Activated CD8-positive, alpha-beta T cell treated with anti-CD3 and anti-CD28 coated beads for 36 hours (primary cell): ENCODE data around the gene COL15A1. TPM values are rescaled to one million over a fixed set of nuclear protein-coding genes. Genes with fewer than 3 reads are reported as not detected.

Experiments used
- ATAC-seq: fragments of 200-7000 bp; cut with Tn5 transposase; one replicate; pipeline ENCODE4 v1.10.0; 2021; ENCODE audit warnings: mild to moderate bottlenecking, moderate library complexity
- CTCF ChIA-PET: fragments of 350-600 bp; sonication (Branson Sonifier 250); formaldehyde crosslinking; loops from one replicate; lab custom pipeline; 2021; ENCODE audit warnings: antibody characterized with exemption; lab: Charles Lee
- POLR2A ChIA-PET: fragments of 350-600 bp; sonication (Branson Sonifier 250); formaldehyde crosslinking; loops from one replicate; lab custom pipeline; 2021; ENCODE audit warnings: antibody characterized with exemption; lab: Charles Lee
- DNase-seq: peaks from one replicate; pipeline ENCODE4 v3.0.0-alpha.2; 2020
- H3K27ac Mint-ChIP-seq: one replicate; pipeline ENCODE4 v1.8.0; 2021; ENCODE audit warnings: mild to moderate bottlenecking, mixed read lengths
- H3K27me3 Mint-ChIP-seq: one replicate; pipeline ENCODE4 v1.8.0; 2021; ENCODE audit warnings: mixed read lengths
- H3K36me3 Mint-ChIP-seq: one replicate; pipeline ENCODE4 v1.8.0; 2021; ENCODE audit warnings: low read depth, mixed read lengths
- H3K4me1 Mint-ChIP-seq: one replicate; pipeline ENCODE4 v1.8.0; 2021; ENCODE audit warnings: low read depth, mixed read lengths
- H3K4me3 Mint-ChIP-seq: one replicate; pipeline ENCODE4 v1.8.0; 2021; ENCODE audit warnings: mild to moderate bottlenecking, moderate library complexity, mixed read lengths
- H3K9me3 Mint-ChIP-seq: one replicate; pipeline ENCODE4 v1.8.0; 2021; ENCODE audit warnings: mixed read lengths
- intact Hi-C: fragments of 100-400 bp; cut with micrococcal nuclease; formaldehyde crosslinking; loops from one replicate; pipeline ENCODE4 v1.10.0; 2022
- total RNA-seq, 2 experiments: library from RNA; stranded (reverse); gene quantifications; one replicate each; pipeline ENCODE4 v1.2.3, GENCODE V29; 2021
- TF ChIP-seq, protein P1 (sequence below): fragments of 200-600 bp; IDR thresholded peaks from one replicate; pipeline ENCODE4 v1.8.0; 2022; ENCODE audit warnings: antibody characterized with exemption, mild to moderate bottlenecking

Gene COL15A1
- total RNA-seq, 2 experiments from 2014 or later, result 0.07 TPM; not detected in 1

GRCh38 chr9:98902925-98903324 is 40.8 kb upstream of the COL15A1 start:
- H3K27me3 Mint-ChIP-seq, result peaks cover 4% of the 10 kb centered on the region
- POLR2A ChIA-PET, result no interaction called here
- H3K27ac Mint-ChIP-seq, result no peak overlapping the region
- ATAC-seq (no peak), DNase-seq (no peak)
- intact Hi-C loops, result no loop called here
- TF ChIP-seq, protein P1, sequence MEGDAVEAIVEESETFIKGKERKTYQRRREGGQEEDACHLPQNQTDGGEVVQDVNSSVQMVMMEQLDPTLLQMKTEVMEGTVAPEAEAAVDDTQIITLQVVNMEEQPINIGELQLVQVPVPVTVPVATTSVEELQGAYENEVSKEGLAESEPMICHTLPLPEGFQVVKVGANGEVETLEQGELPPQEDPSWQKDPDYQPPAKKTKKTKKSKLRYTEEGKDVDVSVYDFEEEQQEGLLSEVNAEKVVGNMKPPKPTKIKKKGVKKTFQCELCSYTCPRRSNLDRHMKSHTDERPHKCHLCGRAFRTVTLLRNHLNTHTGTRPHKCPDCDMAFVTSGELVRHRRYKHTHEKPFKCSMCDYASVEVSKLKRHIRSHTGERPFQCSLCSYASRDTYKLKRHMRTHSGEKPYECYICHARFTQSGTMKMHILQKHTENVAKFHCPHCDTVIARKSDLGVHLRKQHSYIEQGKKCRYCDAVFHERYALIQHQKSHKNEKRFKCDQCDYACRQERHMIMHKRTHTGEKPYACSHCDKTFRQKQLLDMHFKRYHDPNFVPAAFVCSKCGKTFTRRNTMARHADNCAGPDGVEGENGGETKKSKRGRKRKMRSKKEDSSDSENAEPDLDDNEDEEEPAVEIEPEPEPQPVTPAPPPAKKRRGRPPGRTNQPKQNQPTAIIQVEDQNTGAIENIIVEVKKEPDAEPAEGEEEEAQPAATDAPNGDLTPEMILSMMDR, result no peak
- H3K4me1 Mint-ChIP-seq, result peaks cover 5% of the 10 kb centered on the region
- H3K9me3 Mint-ChIP-seq, result no peaks in the 10 kb centered on the region
- CTCF ChIA-PET, result no interaction called here
- no peak overlapping the region for H3K4me3 Mint-ChIP-seq
- no peaks in the 10 kb centered on the region for H3K36me3 Mint-ChIP-seq

- no peak for ATAC-seq
- Mint-ChIP-seq H3K27me3 (peaks cover 4% of the 10 kb centered on the region), H3K36me3 (no peaks in the 10 kb centered on the region), H3K27ac (no peak overlapping the region), H3K9me3 (no peaks in the 10 kb centered on the region), H3K4me1 (peaks cover 4% of the 10 kb centered on the region), H3K4me3 (no peak overlapping the region)
- TF ChIP-seq, protein P1, result no peak
- no peak for DNase-seq
- CTCF ChIA-PET, result no interaction called here
- POLR2A ChIA-PET, result no interaction called here
- intact Hi-C loops, result no loop called here
Measured at GRCh38 chr9:98903961-98904411, 39.7 kb upstream of the COL15A1 start.

GRCh38 chr9:98905015-98905414 is 38.7 kb upstream of the COL15A1 start:
- H3K9me3 Mint-ChIP-seq, result no peaks in the 10 kb centered on the region
- no peak overlapping the region for H3K4me3 Mint-ChIP-seq
- no peak overlapping the region for H3K27ac Mint-ChIP-seq
- H3K27me3 Mint-ChIP-seq, result peaks cover 4% of the 10 kb centered on the region
- H3K4me1 Mint-ChIP-seq, result no peaks in the 10 kb centered on the region
- ChIA-PET CTCF (no interaction called here), POLR2A (no interaction called here)
- H3K36me3 Mint-ChIP-seq, result no peaks in the 10 kb centered on the region
- intact Hi-C loops, result no loop called here
- no peak for DNase-seq
- no peak for ATAC-seq
- TF ChIP-seq, protein P1, result no peak

- POLR2A ChIA-PET, result no interaction called here
- no peak overlapping the region for H3K4me3 Mint-ChIP-seq
- H3K27ac Mint-ChIP-seq, result no peak overlapping the region
- H3K36me3 Mint-ChIP-seq, result no peaks in the 10 kb centered on the region
- TF ChIP-seq, protein P1, result no peak
- DNase-seq (no peak), ATAC-seq (no peak)
- no peaks in the 10 kb centered on the region for H3K9me3 Mint-ChIP-seq
- CTCF ChIA-PET, result interaction anchor here (1.0 to 1.1 kb wide), 2 partner anchors 52 to 58 kb away, joined by 3 read pairs; no protein-coding TSS in a partner anchor
- H3K4me1 Mint-ChIP-seq, result no peaks in the 10 kb centered on the region
- intact Hi-C loops, result no loop called here
- peaks cover 4% of the 10 kb centered on the region for H3K27me3 Mint-ChIP-seq
Measured at GRCh38 chr9:98906273-98907040, 37.2 kb upstream of the COL15A1 start.

DNA sequence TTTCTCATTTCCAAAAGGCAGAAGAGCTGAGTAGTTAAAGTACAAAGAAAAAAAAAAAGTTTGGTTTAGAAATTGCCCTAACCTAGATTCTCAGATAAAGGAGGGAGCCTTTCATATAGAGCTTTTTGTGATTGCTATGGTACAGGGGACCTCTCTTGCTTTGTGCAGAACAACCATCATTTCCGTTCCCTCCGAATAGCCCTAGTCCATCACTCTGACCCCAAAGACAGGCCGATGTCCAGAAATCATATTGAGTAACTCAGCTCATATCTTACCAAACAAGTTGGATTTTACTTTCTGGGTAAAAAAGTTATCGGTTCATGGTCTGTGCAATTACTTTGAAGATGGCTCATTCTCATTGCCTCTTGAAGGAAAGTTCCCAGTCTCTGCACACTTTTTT is 36.7 kb upstream of the COL15A1 start:
- ChIA-PET CTCF (interaction anchor here (1.0 to 1.1 kb wide), 2 partner anchors 51 to 59 kb away, joined by 3 read pairs; no protein-coding TSS in a partner anchor), POLR2A (no interaction called here)
- intact Hi-C loops, result no loop called here
- Mint-ChIP-seq H3K4me1 (no peaks in the 10 kb centered on the region), H3K36me3 (no peaks in the 10 kb centered on the region), H3K9me3 (no peaks in the 10 kb centered on the region), H3K27me3 (peaks cover 4% of the 10 kb centered on the region), H3K4me3 (no peak overlapping the region), H3K27ac (no peak overlapping the region)
- no peak for ATAC-seq
- TF ChIP-seq, protein P1, result no peak
- no peak for DNase-seq
